Activated CD4-positive, alpha-beta memory T cell treated with anti-CD3 and anti-CD28 coated beads for 36 hours (primary cell): ENCODE measurements around the gene HNMT. TPM values are rescaled to one million over a fixed set of nuclear protein-coding genes. Genes with fewer than 3 reads are reported as not detected.
"Not testable (repeated sequence)": the region's sequence is repeated elsewhere in the genome, so short reads cannot be mapped to it uniquely, and the experiment has no call there.

Experiments
- CTCF ChIA-PET: fragments of 350-600 bp; sonication (Branson Sonifier 250); formaldehyde crosslinking; loops from one replicate; lab custom pipeline; 2021; ENCODE audit warnings: antibody characterized with exemption, inconsistent platforms; lab: Charles Lee
- POLR2A ChIA-PET: fragments of 350-600 bp; sonication (Branson Sonifier 250); formaldehyde crosslinking; loops from one replicate; lab custom pipeline; 2021; ENCODE audit warnings: antibody characterized with exemption; lab: Charles Lee
- DNase-seq: peaks from one replicate; pipeline ENCODE4 v3.0.0-alpha.2; 2020
- H3K27ac Mint-ChIP-seq: one replicate; pipeline ENCODE4 v1.8.0; 2021; ENCODE audit warnings: mixed read lengths
- H3K27me3 Mint-ChIP-seq: one replicate; pipeline ENCODE4 v1.8.0; 2021; ENCODE audit warnings: mixed read lengths
- H3K36me3 Mint-ChIP-seq: one replicate; pipeline ENCODE4 v1.8.0; 2021; ENCODE audit warnings: mixed read lengths
- H3K4me1 Mint-ChIP-seq: one replicate; pipeline ENCODE4 v1.8.0; 2021; ENCODE audit warnings: low read depth, mixed read lengths
- H3K4me3 Mint-ChIP-seq: one replicate; pipeline ENCODE4 v1.8.0; 2021; ENCODE audit warnings: mild to moderate bottlenecking, mixed read lengths
- H3K9me3 Mint-ChIP-seq: one replicate; pipeline ENCODE4 v1.8.0; 2021; ENCODE audit warnings: mixed read lengths
- intact Hi-C: fragments of 100-400 bp; cut with micrococcal nuclease; formaldehyde crosslinking; loops from one replicate; pipeline ENCODE4 v1.15.1; 2023
- total RNA-seq, 2 experiments: library from RNA; stranded (reverse); gene quantifications; one replicate each; pipeline ENCODE4 v1.2.3, GENCODE V29; 2021

HNMT gene
- total RNA-seq, 2 experiments from 2014 or later, result not detected

GRCh38 chr2:137986268-137986667 is 22.0 kb downstream of the HNMT start:
- intact Hi-C loops, result no loop called here
- no peak overlapping the region for H3K27ac Mint-ChIP-seq
- H3K4me3 Mint-ChIP-seq, result no peak overlapping the region
- no peaks in the 10 kb centered on the region for H3K9me3 Mint-ChIP-seq
- DNase-seq, result no peak
- ChIA-PET CTCF (no interaction called here), POLR2A (no interaction called here)
- H3K27me3 Mint-ChIP-seq, result no peaks in the 10 kb centered on the region
- no peaks in the 10 kb centered on the region for H3K36me3 Mint-ChIP-seq
- no peaks in the 10 kb centered on the region for H3K4me1 Mint-ChIP-seq

- Mint-ChIP-seq H3K27ac (no peak overlapping the region), H3K36me3 (no peaks in the 10 kb centered on the region), H3K4me3 (no peak overlapping the region), H3K27me3 (no peaks in the 10 kb centered on the region), H3K4me1 (no peaks in the 10 kb centered on the region), H3K9me3 (no peaks in the 10 kb centered on the region)
- ChIA-PET POLR2A (no interaction called here), CTCF (no interaction called here)
- intact Hi-C loops, result no loop called here
- no peak for DNase-seq
Measured at GRCh38 chr2:137987011-137987410, 22.7 kb downstream of the HNMT start.

GRCh38 chr2:137991078-137991477 is 26.8 kb downstream of the HNMT start:
- H3K27ac Mint-ChIP-seq, result no peak overlapping the region
- no peaks in the 10 kb centered on the region for H3K27me3 Mint-ChIP-seq
- CTCF ChIA-PET, result no interaction called here
- POLR2A ChIA-PET, result no interaction called here
- H3K4me1 Mint-ChIP-seq, result no peaks in the 10 kb centered on the region
- intact Hi-C loops, result no loop called here
- H3K36me3 Mint-ChIP-seq, result no peaks in the 10 kb centered on the region
- H3K9me3 Mint-ChIP-seq, result peaks cover 5% of the 10 kb centered on the region
- no peak overlapping the region for H3K4me3 Mint-ChIP-seq
- no peak for DNase-seq

- ChIA-PET POLR2A (no interaction called here), CTCF (no interaction called here)
- no peaks in the 10 kb centered on the region for H3K4me1 Mint-ChIP-seq
- no peak overlapping the region for H3K4me3 Mint-ChIP-seq
- no peak for DNase-seq
- intact Hi-C loops, result no loop called here
- peaks cover 5% of the 10 kb centered on the region for H3K9me3 Mint-ChIP-seq
- H3K27me3 Mint-ChIP-seq, result no peaks in the 10 kb centered on the region
- no peaks in the 10 kb centered on the region for H3K36me3 Mint-ChIP-seq
- H3K27ac Mint-ChIP-seq, result no peak overlapping the region
Measured at GRCh38 chr2:137992039-137992646, 27.9 kb downstream of the HNMT start.

GRCh38 chr2:137993715-137994476 is 29.6 kb downstream of the HNMT start:
- intact Hi-C loops, CTCF ChIA-PET, H3K9me3 Mint-ChIP-seq, H3K36me3 Mint-ChIP-seq, H3K4me1 Mint-ChIP-seq, H3K27me3 Mint-ChIP-seq, POLR2A ChIA-PET, H3K4me3 Mint-ChIP-seq, H3K27ac Mint-ChIP-seq, DNase-seq: not testable (repeated sequence)

GRCh38 chr2:137995368-137995767 is 31.1 kb downstream of the HNMT start:
- H3K9me3 Mint-ChIP-seq, H3K4me3 Mint-ChIP-seq, DNase-seq, H3K36me3 Mint-ChIP-seq, H3K27me3 Mint-ChIP-seq, intact Hi-C loops, H3K27ac Mint-ChIP-seq, CTCF ChIA-PET, H3K4me1 Mint-ChIP-seq, POLR2A ChIA-PET: not testable (repeated sequence)

- H3K4me1 Mint-ChIP-seq, intact Hi-C loops, H3K27me3 Mint-ChIP-seq, CTCF ChIA-PET, H3K4me3 Mint-ChIP-seq, H3K27ac Mint-ChIP-seq, POLR2A ChIA-PET, H3K9me3 Mint-ChIP-seq, DNase-seq, H3K36me3 Mint-ChIP-seq: not testable (repeated sequence)
Measured at GRCh38 chr2:137996158-137996557, 31.9 kb downstream of the HNMT start.

- CTCF ChIA-PET, result no interaction called here
- no peaks in the 10 kb centered on the region for H3K36me3 Mint-ChIP-seq
- H3K27ac Mint-ChIP-seq, result no peak overlapping the region
- H3K27me3 Mint-ChIP-seq, result no peaks in the 10 kb centered on the region
- no peak overlapping the region for H3K4me3 Mint-ChIP-seq
- POLR2A ChIA-PET, result no interaction called here
- peaks cover 5% of the 10 kb centered on the region for H3K9me3 Mint-ChIP-seq
- intact Hi-C loops, result no loop called here
- DNase-seq, result no peak
- H3K4me1 Mint-ChIP-seq, result no peaks in the 10 kb centered on the region
Measured at GRCh38 chr2:137997733-137998132, 33.5 kb downstream of the HNMT start.

- H3K27me3 Mint-ChIP-seq, result no peaks in the 10 kb centered on the region
- peaks cover under 1% of the 10 kb centered on the region for H3K9me3 Mint-ChIP-seq
- no peak overlapping the region for H3K4me3 Mint-ChIP-seq
- POLR2A ChIA-PET, result no interaction called here
- intact Hi-C loops, result no loop called here
- H3K27ac Mint-ChIP-seq, result no peak overlapping the region
- no peaks in the 10 kb centered on the region for H3K36me3 Mint-ChIP-seq
- DNase-seq, result no peak
- CTCF ChIA-PET, result no interaction called here
- H3K4me1 Mint-ChIP-seq, result no peaks in the 10 kb centered on the region
Measured at GRCh38 chr2:137998503-137998902, 34.2 kb downstream of the HNMT start.

GRCh38 chr2:137999273-137999672 is 35.0 kb downstream of the HNMT start:
- H3K4me1 Mint-ChIP-seq, result no peaks in the 10 kb centered on the region
- H3K27me3 Mint-ChIP-seq, result no peaks in the 10 kb centered on the region
- intact Hi-C loops, result no loop called here
- no peak for DNase-seq
- no peaks in the 10 kb centered on the region for H3K36me3 Mint-ChIP-seq
- H3K27ac Mint-ChIP-seq, result no peak overlapping the region
- ChIA-PET CTCF (interaction anchor here (0.7 kb wide), 1 partner anchor 54 kb away, joined by 3 read pairs; no protein-coding TSS in a partner anchor), POLR2A (no interaction called here)
- no peaks in the 10 kb centered on the region for H3K9me3 Mint-ChIP-seq
- H3K4me3 Mint-ChIP-seq, result no peak overlapping the region

GRCh38 chr2:138000009-138000408 is 35.7 kb downstream of the HNMT start:
- POLR2A ChIA-PET, result no interaction called here
- Mint-ChIP-seq H3K4me1 (no peaks in the 10 kb centered on the region), H3K4me3 (no peak overlapping the region), H3K27me3 (no peaks in the 10 kb centered on the region), H3K9me3 (no peaks in the 10 kb centered on the region), H3K27ac (no peak overlapping the region), H3K36me3 (no peaks in the 10 kb centered on the region)
- DNase-seq, result no peak
- intact Hi-C loops, result no loop called here
- CTCF ChIA-PET, result no interaction called here

GRCh38 chr2:138000796-138001195 is 36.5 kb downstream of the HNMT start:
- no peak for DNase-seq
- Mint-ChIP-seq H3K4me1 (no peaks in the 10 kb centered on the region), H3K9me3 (no peaks in the 10 kb centered on the region), H3K36me3 (no peaks in the 10 kb centered on the region), H3K27ac (no peak overlapping the region), H3K4me3 (no peak overlapping the region), H3K27me3 (no peaks in the 10 kb centered on the region)
- CTCF ChIA-PET, result no interaction called here
- intact Hi-C loops, result no loop called here
- POLR2A ChIA-PET, result no interaction called here

- CTCF ChIA-PET, result no interaction called here
Measured at GRCh38 chr2:138003411-138003810, 39.1 kb downstream of the HNMT start.

More at GRCh38 chr2:138003411-138003810, 39.1 kb downstream of the HNMT start:
- POLR2A ChIA-PET, result no interaction called here
- Mint-ChIP-seq H3K27me3 (no peaks in the 10 kb centered on the region), H3K27ac (no peak overlapping the region), H3K9me3 (no peaks in the 10 kb centered on the region), H3K36me3 (no peaks in the 10 kb centered on the region), H3K4me1 (no peaks in the 10 kb centered on the region), H3K4me3 (no peak overlapping the region)
- no peak for DNase-seq
- intact Hi-C loops, result no loop called here
